KOPT-K1 (cell line): Measurements from ENCODE around the gene BANK1.

Experiments
- H3K27ac ChIP-seq: fragments of 200-600 bp; sonication (generic); 2 replicates; pipeline ENCODE4 v1.5.1; 2016; ENCODE audit warnings: antibody characterized with exemption, mild to moderate bottlenecking, low read depth, low read length; ENCODE audit not compliant: poor library complexity, severe bottlenecking
- H3K36me3 ChIP-seq: fragments of 200-600 bp; sonication (generic); 2 replicates; pipeline ENCODE4 v1.5.1; 2017; ENCODE audit warnings: antibody characterized with exemption, mild to moderate bottlenecking, low read length, moderate library complexity; ENCODE audit not compliant: insufficient read depth
- H3K9me3 ChIP-seq: fragments of 200-600 bp; sonication (generic); 2 replicates; pipeline ENCODE4 v1.5.1; 2017; ENCODE audit warnings: antibody characterized with exemption, low read length, mild to moderate bottlenecking; ENCODE audit not compliant: insufficient read depth, poor library complexity, severe bottlenecking

Gene BANK1

GRCh38 chr4:101981756-101982155 lies 191.2 kb downstream of the BANK1 start:
- Histone ChIP-seq H3K27ac (no peak overlapping the region), H3K9me3 (no peaks in the 10 kb centered on the region), H3K36me3 (no peaks in the 10 kb centered on the region)

GRCh38 chr4:101983835-101984234 lies 193.3 kb downstream of the BANK1 start:
- H3K27ac ChIP-seq, result no peak overlapping the region
- H3K9me3 ChIP-seq, result no peaks in the 10 kb centered on the region
- H3K36me3 ChIP-seq, result no peaks in the 10 kb centered on the region

GRCh38 chr4:101987623-101988243 lies 197.2 kb downstream of the BANK1 start:
- Histone ChIP-seq H3K27ac (no peak overlapping the region), H3K36me3 (no peaks in the 10 kb centered on the region), H3K9me3 (no peaks in the 10 kb centered on the region)

GRCh38 chr4:101989551-101989950 lies 199.0 kb downstream of the BANK1 start:
- Histone ChIP-seq H3K36me3 (no peaks in the 10 kb centered on the region), H3K27ac (no peak overlapping the region), H3K9me3 (no peaks in the 10 kb centered on the region)

GRCh38 chr4:101992446-101992845 lies 201.9 kb downstream of the BANK1 start:
- no peak overlapping the region for H3K27ac ChIP-seq
- no peaks in the 10 kb centered on the region for H3K9me3 ChIP-seq
- H3K36me3 ChIP-seq, result no peaks in the 10 kb centered on the region

- H3K9me3 ChIP-seq, result no peaks in the 10 kb centered on the region
- H3K36me3 ChIP-seq, result no peaks in the 10 kb centered on the region
- no peak overlapping the region for H3K27ac ChIP-seq
Measured at GRCh38 chr4:101993002-101993841, 202.7 kb downstream of the BANK1 start.

- no peaks in the 10 kb centered on the region for H3K9me3 ChIP-seq
- no peaks in the 10 kb centered on the region for H3K36me3 ChIP-seq
- H3K27ac ChIP-seq, result no peak overlapping the region
Measured at GRCh38 chr4:101993842-101994775, 203.6 kb downstream of the BANK1 start.

- no peaks in the 10 kb centered on the region for H3K36me3 ChIP-seq
- H3K27ac ChIP-seq, result no peak overlapping the region
Measured at GRCh38 chr4:102007959-102008425, 217.5 kb downstream of the BANK1 start.

GRCh38 chr4:102008711-102009110 lies 218.2 kb downstream of the BANK1 start:
- Histone ChIP-seq H3K27ac (no peak overlapping the region), H3K9me3 (peaks cover 5% of the 10 kb centered on the region), H3K36me3 (no peaks in the 10 kb centered on the region)

More at GRCh38 chr4:102007959-102008425, 217.5 kb downstream of the BANK1 start:
- peaks cover 5% of the 10 kb centered on the region for H3K9me3 ChIP-seq

- no peaks in the 10 kb centered on the region for H3K9me3 ChIP-seq
Measured at GRCh38 chr4:102022343-102022742, 231.8 kb downstream of the BANK1 start.

GRCh38 chr4:102027961-102028360 lies 237.4 kb downstream of the BANK1 start:
- Histone ChIP-seq H3K27ac (no peak overlapping the region), H3K36me3 (no peaks in the 10 kb centered on the region), H3K9me3 (no peaks in the 10 kb centered on the region)

More at GRCh38 chr4:102022343-102022742, 231.8 kb downstream of the BANK1 start:
- Histone ChIP-seq H3K27ac (no peak overlapping the region), H3K36me3 (no peaks in the 10 kb centered on the region)

GRCh38 chr4:102031406-102031805 lies 240.9 kb downstream of the BANK1 start:
- Histone ChIP-seq H3K9me3 (no peaks in the 10 kb centered on the region), H3K36me3 (no peaks in the 10 kb centered on the region), H3K27ac (no peak overlapping the region)

GRCh38 chr4:102036016-102036415 lies 245.5 kb downstream of the BANK1 start:
- Histone ChIP-seq H3K27ac (no peak overlapping the region), H3K9me3 (no peaks in the 10 kb centered on the region), H3K36me3 (no peaks in the 10 kb centered on the region)

- H3K27ac ChIP-seq, result no peak overlapping the region
- no peaks in the 10 kb centered on the region for H3K36me3 ChIP-seq
- no peaks in the 10 kb centered on the region for H3K9me3 ChIP-seq
Measured at GRCh38 chr4:102036619-102037376, 246.3 kb downstream of the BANK1 start.
